ENCODE data around the gene IQCF6.
"Not testable (repeated sequence)": the region's sequence is repeated elsewhere in the genome, so short reads cannot be mapped to it uniquely, and the experiment has no call there.

GRCh38 chr3:51787576-51787975 lies 8.5 kb upstream of the IQCF6 start:
- TF ChIP-seq EZH2 (IDR thresholded peaks at IDR 0.05); POLR2AphosphoS5 (IDR thresholded peaks at IDR 0.05; ENCODE audit: borderline replicate concordance, low read depth, low read length); FOXP2 (optimal IDR thresholded peaks at IDR 0.05; ENCODE audit: control extremely low read depth, extremely low read length, insufficient read depth): not testable (repeated sequence)
